ENCODE data around the gene SLC26A8.

DNA sequence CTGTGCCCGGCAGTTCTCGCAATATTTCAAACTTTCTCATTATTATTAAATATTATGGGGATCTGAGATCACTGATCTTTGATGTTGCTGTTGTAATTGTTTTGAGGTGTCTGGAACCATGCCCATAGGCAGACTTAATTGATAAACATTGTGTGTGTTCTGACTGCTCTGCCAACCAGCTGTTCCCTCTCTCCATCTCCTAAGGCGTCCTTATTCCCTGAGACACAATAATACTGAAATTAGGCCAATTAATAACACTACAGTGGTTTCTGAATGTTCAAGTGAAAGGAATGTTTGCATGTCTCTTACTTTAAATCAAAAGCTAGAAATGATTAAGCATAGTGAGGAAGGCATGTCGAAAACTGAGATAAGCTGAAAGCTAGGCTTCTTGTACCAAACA is 10.8 kb upstream of the SLC26A8 start:
- TF ChIP-seq SUZ12 (IDR thresholded peaks at IDR 0.05; ENCODE audit: extremely low read depth, insufficient read depth, insufficient read length): no peak
- no peak for TF ChIP-seq YY1 (IDR thresholded peaks at IDR 0.05; ENCODE audit: insufficient read depth, insufficient read length)

Measured in NT2/D1 (cell line).